GM23338 (cell line): ENCODE measurements around the gene MPP3. TPM values are rescaled to one million over a fixed set of nuclear protein-coding genes. Genes with fewer than 3 reads are reported as not detected.
A peak's percentile ranks its signal among the peaks of the same experiment; 100 is the strongest.

Experiments
- ATAC-seq: fragments of 200-7000 bp; cut with Tn5 transposase; 3 replicates; pipeline ENCODE4 v1.9.1; 2020
- DNase-seq: peaks from one replicate; pipeline ENCODE4 v3.0.0-alpha.2; 2015; ENCODE audit warnings: low spot score
- H2AFZ ChIP-seq: fragments of 200-600 bp; sonication (generic); 2 replicates; pipeline ENCODE4 v1.8.0; 2016; ENCODE audit warnings: antibody characterized with exemption, mild to moderate bottlenecking, moderate library complexity
- H3F3A ChIP-seq: fragments of 200-600 bp; sonication (generic); replicated peaks from 2 replicates; pipeline ENCODE4 v1.8.0; 2017; ENCODE audit warnings: antibody characterized with exemption, mixed run types, low read depth
- H3K27ac ChIP-seq: fragments of 200-600 bp; sonication (generic); 2 replicates; pipeline ENCODE4 v1.6.1; 2016; ENCODE audit warnings: low read depth
- H3K27me3 ChIP-seq: fragments of 200-600 bp; sonication (generic); 2 replicates; pipeline ENCODE4 v1.8.0; 2016; ENCODE audit warnings: mild to moderate bottlenecking, mixed run types, moderate library complexity; ENCODE audit not compliant: insufficient read depth
- H3K36me3 ChIP-seq: fragments of 200-600 bp; sonication (generic); 2 replicates; pipeline ENCODE4 v1.8.0; 2016; ENCODE audit warnings: mild to moderate bottlenecking; ENCODE audit not compliant: insufficient read depth
- H3K4me1 ChIP-seq: fragments of 200-600 bp; sonication (generic); 2 replicates; pipeline ENCODE4 v1.8.0; 2016; ENCODE audit warnings: mild to moderate bottlenecking, moderate library complexity; ENCODE audit not compliant: insufficient read depth
- H3K4me2 ChIP-seq: fragments of 200-600 bp; sonication (generic); 2 replicates; pipeline ENCODE4 v1.7.1; 2017; ENCODE audit warnings: mixed run types
- H3K4me3 ChIP-seq: fragments of 200-600 bp; sonication (generic); 2 replicates; pipeline ENCODE4 v1.6.1; 2016; ENCODE audit warnings: mixed run types
- H3K79me2 ChIP-seq: fragments of 200-600 bp; sonication (generic); replicated peaks from 2 replicates; pipeline ENCODE4 v1.8.0; 2017; ENCODE audit warnings: mild to moderate bottlenecking; ENCODE audit not compliant: insufficient read depth
- H3K9me2 ChIP-seq: fragments of 200-600 bp; sonication (generic); 2 replicates; pipeline ENCODE4 v1.8.0; 2017; ENCODE audit not compliant: insufficient read depth
- H4K20me1 ChIP-seq: fragments of 200-600 bp; sonication (generic); replicated peaks from 2 replicates; pipeline ENCODE4 v1.8.0; 2017; ENCODE audit warnings: mild to moderate bottlenecking; ENCODE audit not compliant: insufficient read depth
- H3K27ac Mint-ChIP-seq: 2 replicates; pipeline ENCODE4 v1.8.0; 2020; ENCODE audit warnings: inconsistent platforms, mild to moderate bottlenecking, moderate library complexity, mixed read lengths
- H3K27me3 Mint-ChIP-seq: 3 replicates; pipeline ENCODE4 v1.8.0; 2022; ENCODE audit warnings: low read depth, mild to moderate bottlenecking, moderate library complexity, mixed read lengths, inconsistent platforms; ENCODE audit not compliant: insufficient read depth, poor library complexity
- H3K36me3 Mint-ChIP-seq: 3 replicates; pipeline ENCODE4 v1.8.0; 2021; ENCODE audit warnings: low read depth, mild to moderate bottlenecking, inconsistent platforms, moderate library complexity, mixed read lengths
- H3K4me1 Mint-ChIP-seq: 3 replicates; pipeline ENCODE4 v1.8.0; 2020; ENCODE audit warnings: mild to moderate bottlenecking, inconsistent platforms, mixed read lengths
- H3K4me3 Mint-ChIP-seq: 3 replicates; pipeline ENCODE4 v1.8.0; 2021; ENCODE audit warnings: moderate library complexity, mild to moderate bottlenecking, inconsistent platforms, mixed read lengths
- H3K9me3 Mint-ChIP-seq: 3 replicates; pipeline ENCODE4 v1.8.0; 2020; ENCODE audit warnings: moderate library complexity, mild to moderate bottlenecking, inconsistent platforms, mixed read lengths
- CTCF ChIP-seq, 2 experiments: fragments of 200-600 bp in 1 of 2; sonication (generic) in 1 of 2; conservative IDR thresholded peaks; 2 replicates each; pipeline versions ENCODE4 v1.5.1 to v1.6.1; 2016 to 2017; ENCODE audit warnings: antibody characterized with exemption in 2 of 2, low read depth in 2 of 2, mild to moderate bottlenecking in 2 of 2, moderate library complexity in 1 of 2
- EZH2 ChIP-seq: fragments of 200-600 bp; sonication (generic); IDR thresholded peaks from one replicate; pipeline ENCODE4 v1.8.0; 2017; ENCODE audit warnings: antibody characterized with exemption, mild to moderate bottlenecking, low read depth; ENCODE audit not compliant: unreplicated experiment
- ZNF114 ChIP-seq: fragments of 250-450 bp; sonication (Bioruptor Pico); IDR thresholded peaks from 2 replicates; pipeline ENCODE4 v1.5.0; 2020; ENCODE audit warnings: mild to moderate bottlenecking, moderate library complexity
- ZNF331 ChIP-seq: fragments of 250-450 bp; sonication (Bioruptor Pico); IDR thresholded peaks from 2 replicates; pipeline ENCODE4 v1.5.0; 2020; ENCODE audit warnings: low read depth, mild to moderate bottlenecking, moderate library complexity
- ZNF462 ChIP-seq: fragments of 250-450 bp; sonication (Bioruptor Pico); IDR thresholded peaks from 2 replicates; pipeline ENCODE4 v1.5.0; 2020; ENCODE audit warnings: mild to moderate bottlenecking, moderate library complexity
- polyA plus RNA-seq: library from polyadenylated mRNA; unstranded; fragments of >200 nt; fragmentation: Nextera tagmentation; extraction: Ambion mirVana; gene quantifications from 2 replicates; pipeline ENCODE4 v1.2.1, GENCODE V29; 2016
- total RNA-seq: library from RNA; depleted of rRNA; stranded (reverse); fragments of >200 nt; shearing (Covaris generic); gene quantifications from 2 replicates; pipeline ENCODE4 v1.2.3, GENCODE V29; 2014
- TF ChIP-seq, protein P1 (sequence below): IDR thresholded peaks from one replicate; pipeline ENCODE4 v1.6.1; 2018; ENCODE audit warnings: antibody characterized with exemption; ENCODE audit not compliant: unreplicated experiment

Gene MPP3
- total and polyA plus RNA-seq, 2 experiments from 2014 or later: 6.6 to 7.4 TPM

- H3K27me3 Mint-ChIP-seq: peaks cover 4% of the 10 kb centered on the region
- Histone ChIP-seq H3K4me2 (no peak overlapping the region), H3F3A (no peaks in the 10 kb centered on the region), H3K27ac (no peak overlapping the region), H3K4me3 (no peak overlapping the region), H3K79me2 (no peaks in the 10 kb centered on the region), H2AFZ (no peak overlapping the region), H3K9me2 (no peaks in the 10 kb centered on the region), H3K4me1 (no peaks in the 10 kb centered on the region; the same call in 1 of the 2 replicates), H4K20me1 (no peaks in the 10 kb centered on the region), H3K27me3 (no peaks in the 10 kb centered on the region), H3K36me3 (no peaks in the 10 kb centered on the region)
- no peak overlapping the region for H3K27ac Mint-ChIP-seq
- TF ChIP-seq CTCF (conservative IDR thresholded peaks at IDR 0.05; ENCODE audit: low read depth in 2 of 2): no peak
- TF ChIP-seq EZH2: no peak
- no peak for TF ChIP-seq ZNF114 (CRISPR knock-in tag)
- TF ChIP-seq ZNF331 (CRISPR knock-in tag): no peak
- peaks cover 19% of the 10 kb centered on the region for H3K4me1 Mint-ChIP-seq
- H3K36me3 Mint-ChIP-seq: no peaks in the 10 kb centered on the region; the same call in 2 of the 3 replicates
- ATAC-seq (no peak), DNase-seq (no peak)
- H3K4me3 Mint-ChIP-seq: no peak overlapping the region
- no peaks in the 10 kb centered on the region for H3K9me3 Mint-ChIP-seq
Measured at GRCh38 chr17:43814714-43815113, 18.2 kb downstream of the MPP3 start.

- ATAC-seq: peak; percentile 92
- no peak overlapping the region; the same call in 1 of the 2 replicates for H3K27ac Mint-ChIP-seq
Measured at GRCh38 chr17:43814026-43814425, 18.9 kb downstream of the MPP3 start.

More at GRCh38 chr17:43814026-43814425, 18.9 kb downstream of the MPP3 start:
- Histone ChIP-seq H3F3A (no peaks in the 10 kb centered on the region), H3K27me3 (no peaks in the 10 kb centered on the region), H3K79me2 (no peaks in the 10 kb centered on the region), H3K4me2 (no peak overlapping the region), H3K36me3 (no peaks in the 10 kb centered on the region), H3K27ac (no peak overlapping the region), H3K4me3 (no peak overlapping the region), H3K4me1 (no peaks in the 10 kb centered on the region; the same call in 1 of the 2 replicates), H3K9me2 (no peaks in the 10 kb centered on the region), H4K20me1 (no peaks in the 10 kb centered on the region), H2AFZ (no peak overlapping the region)
- TF ChIP-seq ZNF462 (CRISPR knock-in tag): no peak
- peak; percentile 43 to 49 for TF ChIP-seq CTCF (conservative IDR thresholded peaks at IDR 0.05; ENCODE audit: low read depth in 2 of 2)
- TF ChIP-seq, protein P1, sequence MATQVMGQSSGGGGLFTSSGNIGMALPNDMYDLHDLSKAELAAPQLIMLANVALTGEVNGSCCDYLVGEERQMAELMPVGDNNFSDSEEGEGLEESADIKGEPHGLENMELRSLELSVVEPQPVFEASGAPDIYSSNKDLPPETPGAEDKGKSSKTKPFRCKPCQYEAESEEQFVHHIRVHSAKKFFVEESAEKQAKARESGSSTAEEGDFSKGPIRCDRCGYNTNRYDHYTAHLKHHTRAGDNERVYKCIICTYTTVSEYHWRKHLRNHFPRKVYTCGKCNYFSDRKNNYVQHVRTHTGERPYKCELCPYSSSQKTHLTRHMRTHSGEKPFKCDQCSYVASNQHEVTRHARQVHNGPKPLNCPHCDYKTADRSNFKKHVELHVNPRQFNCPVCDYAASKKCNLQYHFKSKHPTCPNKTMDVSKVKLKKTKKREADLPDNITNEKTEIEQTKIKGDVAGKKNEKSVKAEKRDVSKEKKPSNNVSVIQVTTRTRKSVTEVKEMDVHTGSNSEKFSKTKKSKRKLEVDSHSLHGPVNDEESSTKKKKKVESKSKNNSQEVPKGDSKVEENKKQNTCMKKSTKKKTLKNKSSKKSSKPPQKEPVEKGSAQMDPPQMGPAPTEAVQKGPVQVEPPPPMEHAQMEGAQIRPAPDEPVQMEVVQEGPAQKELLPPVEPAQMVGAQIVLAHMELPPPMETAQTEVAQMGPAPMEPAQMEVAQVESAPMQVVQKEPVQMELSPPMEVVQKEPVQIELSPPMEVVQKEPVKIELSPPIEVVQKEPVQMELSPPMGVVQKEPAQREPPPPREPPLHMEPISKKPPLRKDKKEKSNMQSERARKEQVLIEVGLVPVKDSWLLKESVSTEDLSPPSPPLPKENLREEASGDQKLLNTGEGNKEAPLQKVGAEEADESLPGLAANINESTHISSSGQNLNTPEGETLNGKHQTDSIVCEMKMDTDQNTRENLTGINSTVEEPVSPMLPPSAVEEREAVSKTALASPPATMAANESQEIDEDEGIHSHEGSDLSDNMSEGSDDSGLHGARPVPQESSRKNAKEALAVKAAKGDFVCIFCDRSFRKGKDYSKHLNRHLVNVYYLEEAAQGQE: no peak
- H3K4me3 Mint-ChIP-seq: no peak overlapping the region
- no peaks in the 10 kb centered on the region for H3K9me3 Mint-ChIP-seq
- DNase-seq: peak; percentile 71
- H3K4me1 Mint-ChIP-seq: peaks cover 19% of the 10 kb centered on the region
- peaks cover 4% of the 10 kb centered on the region for H3K27me3 Mint-ChIP-seq
- H3K36me3 Mint-ChIP-seq: peaks cover 4% of the 10 kb centered on the region
